ENCODE measurements around the gene NEK4.

Gene NEK4

GRCh38 chr3:52798376-52798977 lies 27.7 kb upstream of the NEK4 start:
- Mint-ChIP-seq H3K9me3 (no peaks in the 10 kb centered on the region), H3K4me1 (no peaks in the 10 kb centered on the region), H3K27me3 (no peaks in the 10 kb centered on the region), H3K27ac (no peak overlapping the region), H3K4me3 (no peak overlapping the region), H3K36me3 (no peaks in the 10 kb centered on the region)

- Mint-ChIP-seq H3K4me3 (no peak overlapping the region), H3K4me1 (no peaks in the 10 kb centered on the region), H3K27me3 (no peaks in the 10 kb centered on the region), H3K36me3 (no peaks in the 10 kb centered on the region), H3K9me3 (no peaks in the 10 kb centered on the region), H3K27ac (no peak overlapping the region)
Measured at GRCh38 chr3:52796411-52796810, 25.7 kb upstream of the NEK4 start.

GRCh38 chr3:52795298-52795900 lies 24.7 kb upstream of the NEK4 start:
- Mint-ChIP-seq H3K4me3 (no peak overlapping the region), H3K4me1 (no peaks in the 10 kb centered on the region), H3K36me3 (no peaks in the 10 kb centered on the region), H3K9me3 (no peaks in the 10 kb centered on the region), H3K27ac (no peak overlapping the region), H3K27me3 (no peaks in the 10 kb centered on the region)

- no peak within 1 kb of the TSS for H3K4me3 Mint-ChIP-seq
- no peaks in the 10 kb centered on the region for H3K36me3 Mint-ChIP-seq
- no peaks in the 10 kb centered on the region for H3K4me1 Mint-ChIP-seq
- H3K9me3 Mint-ChIP-seq, result no peaks in the 10 kb centered on the region
- no peaks in the 10 kb centered on the region for H3K27me3 Mint-ChIP-seq
- H3K27ac Mint-ChIP-seq, result no peak within 1 kb of the TSS
Measured at GRCh38 chr3:52794612-52795099, 23.9 kb upstream of the NEK4 start, which contains the start of gene ITIH3. Gene ITIH3 (plus strand): TSS chr3:52794796. CDS start chr3:52794804, 8 bp downstream.

- H3K9me3 Mint-ChIP-seq, result no peaks in the 10 kb centered on the region
- H3K4me1 Mint-ChIP-seq, result no peaks in the 10 kb centered on the region
- no peak overlapping the region for H3K4me3 Mint-ChIP-seq
- no peak overlapping the region for H3K27ac Mint-ChIP-seq
- H3K36me3 Mint-ChIP-seq, result no peaks in the 10 kb centered on the region
- no peaks in the 10 kb centered on the region for H3K27me3 Mint-ChIP-seq
Measured at GRCh38 chr3:52793702-52794611, 23.2 kb upstream of the NEK4 start.

- Mint-ChIP-seq H3K27ac (no peak overlapping the region), H3K9me3 (no peaks in the 10 kb centered on the region), H3K36me3 (no peaks in the 10 kb centered on the region), H3K4me3 (no peak overlapping the region), H3K27me3 (no peaks in the 10 kb centered on the region), H3K4me1 (no peaks in the 10 kb centered on the region)
Measured at GRCh38 chr3:52792961-52793695, 22.4 kb upstream of the NEK4 start.

- Mint-ChIP-seq H3K36me3 (no peaks in the 10 kb centered on the region), H3K4me1 (no peaks in the 10 kb centered on the region), H3K27ac (no peak overlapping the region), H3K9me3 (no peaks in the 10 kb centered on the region), H3K4me3 (no peak overlapping the region), H3K27me3 (no peaks in the 10 kb centered on the region)
Measured at GRCh38 chr3:52792413-52792812, 21.7 kb upstream of the NEK4 start.

GRCh38 chr3:52791928-52792327 lies 21.2 kb upstream of the NEK4 start:
- H3K36me3 Mint-ChIP-seq, result no peaks in the 10 kb centered on the region
- no peaks in the 10 kb centered on the region for H3K27me3 Mint-ChIP-seq
- H3K4me1 Mint-ChIP-seq, result no peaks in the 10 kb centered on the region
- no peaks in the 10 kb centered on the region for H3K9me3 Mint-ChIP-seq
- H3K4me3 Mint-ChIP-seq, result no peak overlapping the region
- no peak overlapping the region for H3K27ac Mint-ChIP-seq

GRCh38 chr3:52791366-52791765 lies 20.6 kb upstream of the NEK4 start:
- Mint-ChIP-seq H3K4me3 (no peak overlapping the region), H3K4me1 (no peaks in the 10 kb centered on the region), H3K9me3 (no peaks in the 10 kb centered on the region), H3K36me3 (no peaks in the 10 kb centered on the region), H3K27ac (no peak overlapping the region), H3K27me3 (no peaks in the 10 kb centered on the region)

GRCh38 chr3:52790741-52791140 lies 20.0 kb upstream of the NEK4 start:
- H3K9me3 Mint-ChIP-seq, result no peaks in the 10 kb centered on the region

GRCh38 chr3:52790337-52790736 lies 19.6 kb upstream of the NEK4 start:
- Mint-ChIP-seq H3K4me3 (no peak overlapping the region), H3K9me3 (no peaks in the 10 kb centered on the region), H3K27ac (no peak overlapping the region), H3K27me3 (no peaks in the 10 kb centered on the region), H3K36me3 (no peaks in the 10 kb centered on the region), H3K4me1 (no peaks in the 10 kb centered on the region)

More at GRCh38 chr3:52790741-52791140, 20.0 kb upstream of the NEK4 start:
- H3K27ac Mint-ChIP-seq, result no peak overlapping the region
- H3K36me3 Mint-ChIP-seq, result no peaks in the 10 kb centered on the region
- H3K4me3 Mint-ChIP-seq, result no peak overlapping the region
- H3K4me1 Mint-ChIP-seq, result no peaks in the 10 kb centered on the region
- H3K27me3 Mint-ChIP-seq, result no peaks in the 10 kb centered on the region

- Mint-ChIP-seq H3K4me1 (no peaks in the 10 kb centered on the region), H3K27ac (no peak overlapping the region), H3K36me3 (no peaks in the 10 kb centered on the region), H3K27me3 (no peaks in the 10 kb centered on the region), H3K4me3 (no peak overlapping the region), H3K9me3 (no peaks in the 10 kb centered on the region)
Measured at GRCh38 chr3:52789746-52790040, 19.0 kb upstream of the NEK4 start.

GRCh38 chr3:52788890-52789745 lies 18.4 kb upstream of the NEK4 start:
- H3K27me3 Mint-ChIP-seq, result no peaks in the 10 kb centered on the region
- H3K9me3 Mint-ChIP-seq, result no peaks in the 10 kb centered on the region
- H3K4me1 Mint-ChIP-seq, result no peaks in the 10 kb centered on the region
- H3K4me3 Mint-ChIP-seq, result no peak overlapping the region
- no peak overlapping the region for H3K27ac Mint-ChIP-seq
- no peaks in the 10 kb centered on the region for H3K36me3 Mint-ChIP-seq

GRCh38 chr3:52787672-52788625 lies 17.2 kb upstream of the NEK4 start:
- H3K27ac Mint-ChIP-seq, result no peak overlapping the region
- H3K9me3 Mint-ChIP-seq, result no peaks in the 10 kb centered on the region
- no peaks in the 10 kb centered on the region for H3K27me3 Mint-ChIP-seq
- no peak overlapping the region for H3K4me3 Mint-ChIP-seq
- no peaks in the 10 kb centered on the region for H3K4me1 Mint-ChIP-seq
- no peaks in the 10 kb centered on the region for H3K36me3 Mint-ChIP-seq
